Sigmoid colon (tissue), 7 donors: ENCODE data around the gene EIF4A2. TPM values are rescaled to one million over a fixed set of nuclear protein-coding genes. Genes with fewer than 3 reads are reported as not detected.
A peak's percentile ranks its signal among the peaks of the same experiment; 100 is the strongest.

Source experiments
- DNase-seq: peaks from one replicate; pipeline ENCODE4 v3.0.0-alpha.2; 2019
- H3K27ac ChIP-seq, 4 donors: fragments of 200-600 bp; sonication (generic); one replicate each; pipeline ENCODE4 v1.5.1; 2016 to 2019; ENCODE audit warnings: mild to moderate bottlenecking in 1 of 4
- H3K27me3 ChIP-seq, 3 donors: fragments of 200-600 bp; sonication (generic); one replicate each; pipeline ENCODE4 v1.5.1; 2019; ENCODE audit warnings: mild to moderate bottlenecking in 1 of 3
- H3K36me3 ChIP-seq, 4 donors: fragments of 200-600 bp; sonication (generic); one replicate each; pipeline ENCODE4 v1.5.1; 2016 to 2019
- H3K4me1 ChIP-seq, 4 donors: fragments of 200-600 bp; sonication (generic); one replicate each; pipeline ENCODE4 v1.5.1; 2017 to 2019
- H3K4me3 ChIP-seq, 4 donors: fragments of 200-600 bp; sonication (generic); one replicate each; pipeline ENCODE4 v1.5.1; 2017 to 2019; ENCODE audit warnings: mild to moderate bottlenecking in 2 of 4, moderate library complexity in 1 of 4
- H3K9me3 ChIP-seq, 4 donors: fragments of 200-600 bp in 3 of 4; sonication (generic) in 3 of 4; one replicate each; pipeline versions ENCODE4 v1.5.1 to v1.6.1; 2013 to 2019
- CTCF ChIP-seq, 4 experiments: fragments of 450-650 bp in 3 of 4; fragments of 200-600 bp in 1 of 4; IDR thresholded peaks; one replicate each; pipeline ENCODE4 v1.5.1; 2016 to 2019; ENCODE audit warnings: antibody characterized with exemption in 4 of 4, mild to moderate bottlenecking in 3 of 4, moderate library complexity in 2 of 4
- EP300 ChIP-seq, 4 donors: sonication (generic); formaldehyde crosslinking; IDR thresholded peaks; one replicate each; pipeline ENCODE4 v1.6.1; 2017; ENCODE audit warnings: antibody characterized with exemption in 4 of 4
- POLR2A ChIP-seq, 2 donors: fragments of 450-650 bp; IDR thresholded peaks; one replicate each; pipeline ENCODE4 v1.6.1; 2016; ENCODE audit warnings: antibody characterized with exemption in 2 of 2, mild to moderate bottlenecking in 2 of 2, moderate library complexity in 2 of 2
- POLR2AphosphoS5 ChIP-seq, 4 donors: sonication (generic); formaldehyde crosslinking; IDR thresholded peaks; one replicate each; pipeline ENCODE4 v1.6.1; 2017; ENCODE audit warnings: antibody characterized with exemption in 4 of 4
- WGBS, 2 donors: extraction: QIAGEN DNeasy Blood & Tissue Kit; methylation state at CpG; one replicate each; pipeline ENCODE4 v1.1.7; 2013; 5-methylcytosine and 5-hydroxymethylcytosine counted together
- intact Hi-C: fragments of 100-400 bp; cut with DNase I; formaldehyde crosslinking; loops from one replicate; pipeline ENCODE4 v1.15.1; 2023
- polyA plus RNA-seq, 3 donors: library from polyadenylated mRNA; stranded (reverse); fragments of 200-250 nt; gene quantifications; one replicate each; pipeline ENCODE4 v1.2.3, GENCODE V29; 2013
- total RNA-seq, 4 donors: library from RNA; depleted of rRNA; stranded (reverse); fragments of >200 nt; gene quantifications; one replicate each; pipeline ENCODE4 v1.1.0, GENCODE V29; 2016
- donor health status: healthy with polysubstance abuse.
- donor health status: Bipolar disorder and iron deficiency.
- donor health status: healthy.

EIF4A2 gene
- total and polyA plus RNA-seq, 7 donors, result 305 to 1,010 (median 632) TPM

- Histone ChIP-seq H3K4me1 (peaks cover 0 to 55% (median 44%) of the 10 kb centered on the region in 4 donors), H3K27ac (no peak overlapping the region), H3K27me3 (no peaks in the 10 kb centered on the region), H3K36me3 (peaks cover 28 to 69% (median 51%) of the 10 kb centered on the region in 4 donors), H3K9me3 (no peaks in the 10 kb centered on the region), H3K4me3 (no peak overlapping the region)
- WGBS, 2 donors, result 57 to 64% methylated on average over 3 of the region's 3 CpGs
- intact Hi-C loops, result no loop called here
- no peak for DNase-seq
- TF ChIP-seq POLR2AphosphoS5 (IDR thresholded peaks at IDR 0.05) (no peak), POLR2A (IDR thresholded peaks at IDR 0.05) (no peak), EP300 (IDR thresholded peaks at IDR 0.05) (no peak), CTCF (IDR thresholded peaks at IDR 0.05) (no peak)
Observed at GRCh38 chr3:186786922-186787321, 3.5 kb downstream of the EIF4A2 start.

GRCh38 chr3:186787642-186788481 is 4.5 kb downstream of the EIF4A2 start:
- intact Hi-C loops, result no loop called here
- Histone ChIP-seq H3K9me3 (no peaks in the 10 kb centered on the region), H3K4me3 (no peak overlapping the region), H3K27me3 (no peaks in the 10 kb centered on the region), H3K4me1 (peaks cover 0 to 49% (median 41%) of the 10 kb centered on the region in 4 donors), H3K27ac (peak overlapping the region in 1 of 4 donors; percentile 5), H3K36me3 (peaks cover 28 to 78% (median 51%) of the 10 kb centered on the region in 4 donors)
- TF ChIP-seq CTCF (IDR thresholded peaks at IDR 0.05), result no peak
- TF ChIP-seq POLR2A (IDR thresholded peaks at IDR 0.05), result no peak
- TF ChIP-seq POLR2AphosphoS5 (IDR thresholded peaks at IDR 0.05), result no peak
- TF ChIP-seq EP300 (IDR thresholded peaks at IDR 0.05), result no peak
- no peak for DNase-seq
- WGBS, 2 donors, result 58 to 73% methylated on average over 15 of the region's 15 CpGs

GRCh38 chr3:186788482-186789370 is 5.3 kb downstream of the EIF4A2 start:
- H3K4me3 ChIP-seq, result no peak overlapping the region
- no peaks in the 10 kb centered on the region for H3K27me3 ChIP-seq
- WGBS, 2 donors, result 35 to 59% methylated on average over 13 of the region's 13 CpGs
- no peak for TF ChIP-seq POLR2A (IDR thresholded peaks at IDR 0.05)
- no peak for TF ChIP-seq EP300 (IDR thresholded peaks at IDR 0.05)
- TF ChIP-seq CTCF (IDR thresholded peaks at IDR 0.05), result no peak
- peak in 1 of 4 donors; percentile 2 for TF ChIP-seq POLR2AphosphoS5 (IDR thresholded peaks at IDR 0.05)
- no peaks in the 10 kb centered on the region for H3K9me3 ChIP-seq
- no peak overlapping the region for H3K27ac ChIP-seq
- peaks cover 0 to 49% (median 41%) of the 10 kb centered on the region in 4 donors for H3K4me1 ChIP-seq
- no peak for DNase-seq
- intact Hi-C loops, result no loop called here
- peaks cover 28 to 85% (median 51%) of the 10 kb centered on the region in 4 donors for H3K36me3 ChIP-seq

GRCh38 chr3:186789554-186790260 is 6.3 kb downstream of the EIF4A2 start:
- TF ChIP-seq CTCF (IDR thresholded peaks at IDR 0.05) (no peak), POLR2AphosphoS5 (IDR thresholded peaks at IDR 0.05) (no peak)
- Histone ChIP-seq H3K4me1 (peaks cover 0 to 44% (median 40%) of the 10 kb centered on the region in 4 donors), H3K4me3 (no peak overlapping the region), H3K36me3 (peaks cover 28 to 91% (median 49%) of the 10 kb centered on the region in 4 donors), H3K27me3 (no peaks in the 10 kb centered on the region), H3K9me3 (no peaks in the 10 kb centered on the region), H3K27ac (no peak overlapping the region)
- intact Hi-C loops, result no loop called here
- no peak for DNase-seq
- 40 to 52% methylated on average over 4 of the region's 4 CpGs for WGBS, 2 donors
